ENCODE results near the gene DYNLT2. TPM values are rescaled to one million over a fixed set of nuclear protein-coding genes. Genes with fewer than 3 reads are reported as not detected.

DYNLT2 gene
- total and polyA plus RNA-seq, 2 of the 13 experiments (the other 11 are each of a cell fraction or from before 2014, with no cell fraction given): 2.1 to 4.3 TPM

GRCh38 chr6:169701954-169702839 is 49.2 kb downstream of the DYNLT2 start, which contains the start of the genes C6orf120 and WDR27 (continued):
- TF ChIP-seq CTCF (CRISPR knock-in tag; IDR thresholded peaks at IDR 0.05) (peak; percentile 54), KDM1A (CRISPR knock-in tag; IDR thresholded peaks at IDR 0.05) (0 out of 2 replicates have a peak, but pooled peaks have one; percentile 6), ATM (IDR thresholded peaks at IDR 0.05; ENCODE audit: borderline replicate concordance) (no peak), ZNF792 (CRISPR knock-in tag; IDR thresholded peaks at IDR 0.05) (peak; percentile 90), CBFB (CRISPR knock-in tag; IDR thresholded peaks at IDR 0.05) (peak; percentile 81), POGK (CRISPR knock-in tag; conservative IDR thresholded peaks at IDR 0.05) (peak; percentile 96), ZNF644 (CRISPR knock-in tag; IDR thresholded peaks at IDR 0.05; ENCODE audit: low read depth) (no peak), HCFC1 (IDR thresholded peaks at IDR 0.05; ENCODE audit: low read depth, low read length) (peak; percentile 66), ZNF333 (CRISPR knock-in tag; IDR thresholded peaks at IDR 0.05; ENCODE audit: borderline replicate concordance) (0 out of 2 replicates have a peak, but pooled peaks have one; percentile 86), FIP1L1 (IDR thresholded peaks at IDR 0.05; ENCODE audit: borderline replicate concordance, insufficient read depth, low read depth, low read length) (0 out of 2 replicates have a peak, but pooled peaks have one; percentile 38), SMAD1 (CRISPR knock-in tag; IDR thresholded peaks at IDR 0.05; ENCODE audit: borderline replicate concordance, low read depth) (peak; percentile 92; the same call in 1 of the 2 replicates), ZNF790 (CRISPR knock-in tag; IDR thresholded peaks at IDR 0.05; ENCODE audit: borderline replicate concordance) (0 out of 2 replicates have a peak, but pooled peaks have one; percentile 19), ZBTB1 (CRISPR knock-in tag; IDR thresholded peaks at IDR 0.05; ENCODE audit: borderline replicate concordance) (peak; percentile 7; the same call in 1 of the 2 replicates), MAF1 (CRISPR knock-in tag; IDR thresholded peaks at IDR 0.05; ENCODE audit: borderline replicate concordance) (0 out of 2 replicates have a peak, but pooled peaks have one; percentile 24), ZNF253 (CRISPR knock-in tag; IDR thresholded peaks at IDR 0.05; ENCODE audit: borderline replicate concordance) (peak; percentile 53), ZMAT5 (CRISPR knock-in tag; IDR thresholded peaks at IDR 0.05; ENCODE audit: borderline replicate concordance, low read depth) (0 out of 2 replicates have a peak, but pooled peaks have one; percentile 65), ATF6 (CRISPR knock-in tag; conservative IDR thresholded peaks at IDR 0.05) (no peak; the same call in 1 of the 2 replicates), ZNF460 (CRISPR knock-in tag; IDR thresholded peaks at IDR 0.05; ENCODE audit: borderline replicate concordance) (no peak; the same call in 1 of the 2 replicates), ZNF772 (CRISPR knock-in tag; IDR thresholded peaks at IDR 0.05) (peak; percentile 51), ZNF441 (CRISPR knock-in tag; IDR thresholded peaks at IDR 0.05; ENCODE audit: borderline replicate concordance) (peak; percentile 23)

Measured in HepG2 (cell line).